Measurements from ENCODE around the gene PCDHB8.
"Not testable (repeated sequence)": the region's sequence is repeated elsewhere in the genome, so short reads cannot be mapped to it uniquely, and the experiment has no call there.

DNA sequence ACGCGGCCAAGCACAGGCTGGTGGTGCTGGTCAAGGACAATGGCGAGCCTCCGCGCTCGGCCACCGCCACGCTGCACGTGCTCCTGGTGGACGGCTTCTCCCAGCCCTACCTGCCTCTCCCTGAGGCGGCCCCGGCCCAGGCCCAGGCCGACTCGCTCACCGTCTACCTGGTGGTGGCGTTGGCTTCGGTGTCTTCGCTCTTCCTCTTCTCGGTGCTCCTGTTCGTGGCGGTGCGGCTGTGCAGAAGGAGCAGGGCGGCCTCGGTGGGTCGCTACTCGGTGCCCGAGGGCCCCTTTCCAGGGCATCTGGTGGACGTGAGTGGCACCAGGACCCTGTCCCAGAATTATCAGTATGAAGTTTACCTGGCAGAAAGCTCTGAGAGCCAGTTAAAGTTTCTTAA lies 19.7 kb upstream of the PCDHB8 start:
- TF ChIP-seq, protein P1, sequence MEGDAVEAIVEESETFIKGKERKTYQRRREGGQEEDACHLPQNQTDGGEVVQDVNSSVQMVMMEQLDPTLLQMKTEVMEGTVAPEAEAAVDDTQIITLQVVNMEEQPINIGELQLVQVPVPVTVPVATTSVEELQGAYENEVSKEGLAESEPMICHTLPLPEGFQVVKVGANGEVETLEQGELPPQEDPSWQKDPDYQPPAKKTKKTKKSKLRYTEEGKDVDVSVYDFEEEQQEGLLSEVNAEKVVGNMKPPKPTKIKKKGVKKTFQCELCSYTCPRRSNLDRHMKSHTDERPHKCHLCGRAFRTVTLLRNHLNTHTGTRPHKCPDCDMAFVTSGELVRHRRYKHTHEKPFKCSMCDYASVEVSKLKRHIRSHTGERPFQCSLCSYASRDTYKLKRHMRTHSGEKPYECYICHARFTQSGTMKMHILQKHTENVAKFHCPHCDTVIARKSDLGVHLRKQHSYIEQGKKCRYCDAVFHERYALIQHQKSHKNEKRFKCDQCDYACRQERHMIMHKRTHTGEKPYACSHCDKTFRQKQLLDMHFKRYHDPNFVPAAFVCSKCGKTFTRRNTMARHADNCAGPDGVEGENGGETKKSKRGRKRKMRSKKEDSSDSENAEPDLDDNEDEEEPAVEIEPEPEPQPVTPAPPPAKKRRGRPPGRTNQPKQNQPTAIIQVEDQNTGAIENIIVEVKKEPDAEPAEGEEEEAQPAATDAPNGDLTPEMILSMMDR (IDR thresholded peaks at IDR 0.05), result not testable (repeated sequence)
- TF ChIP-seq POLR2A (IDR thresholded peaks at IDR 0.05), result not testable (repeated sequence)
